T47D (cell line): ENCODE results near the gene AMER2.
"Not testable (repeated sequence)": the region's sequence is repeated elsewhere in the genome, so short reads cannot be mapped to it uniquely, and the experiment has no call there.

Experiments
- DNase-seq, 2 experiments: peaks; one replicate each; pipeline versions ENCODE4 v3.0.0 to v3.0.0-alpha.2; 2011 to 2012; ENCODE audit warnings: low read depth in 1 of 2, low spot score in 1 of 2
- JUND ChIP-seq: IDR thresholded peaks from 2 replicates; pipeline ENCODE4 v1.6.1; 2012; ENCODE audit warnings: low read depth
- in situ Hi-C: cut with HindIII; loops from 2 replicates; pipeline ENCODE4 v1.10.0; 2016; ENCODE audit warnings: low sequenced_read_pairs, low pct_unique_long_range_greater_than_20kb

Gene AMER2

GRCh38 chr13:25165663-25166062 lies 6.4 kb downstream of the AMER2 start:
- TF ChIP-seq JUND = no peak
- no peak for DNase-seq
- in situ Hi-C loops = no loop called here

DNA sequence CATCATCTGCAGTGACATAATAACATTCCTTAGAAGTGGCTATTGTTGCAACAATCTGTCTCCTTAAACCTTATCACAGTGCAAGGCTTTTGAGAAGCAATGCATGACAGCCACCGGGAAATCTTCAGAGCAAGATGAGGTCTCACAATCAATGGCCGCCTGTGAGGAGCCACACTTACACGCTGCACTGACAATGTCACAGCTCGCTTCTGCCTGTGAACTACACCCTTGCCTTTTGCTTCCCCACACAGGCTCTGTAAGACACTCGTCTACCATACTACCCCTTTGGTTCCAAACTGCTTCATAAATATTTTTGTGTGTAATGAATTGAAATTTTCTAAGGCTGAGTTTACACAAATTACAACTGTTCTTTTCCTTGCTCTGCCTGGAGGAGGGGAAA lies 6.9 kb downstream of the AMER2 start:
- in situ Hi-C loops, DNase-seq: not testable (repeated sequence)

GRCh38 chr13:25157681-25158080 lies 14.4 kb downstream of the AMER2 start:
- no peak for TF ChIP-seq JUND
- in situ Hi-C loops = no loop called here
- no peak for DNase-seq

GRCh38 chr13:25153736-25154135 lies 18.4 kb downstream of the AMER2 start:
- no peak for DNase-seq
- in situ Hi-C loops = no loop called here
- TF ChIP-seq JUND = no peak

DNA sequence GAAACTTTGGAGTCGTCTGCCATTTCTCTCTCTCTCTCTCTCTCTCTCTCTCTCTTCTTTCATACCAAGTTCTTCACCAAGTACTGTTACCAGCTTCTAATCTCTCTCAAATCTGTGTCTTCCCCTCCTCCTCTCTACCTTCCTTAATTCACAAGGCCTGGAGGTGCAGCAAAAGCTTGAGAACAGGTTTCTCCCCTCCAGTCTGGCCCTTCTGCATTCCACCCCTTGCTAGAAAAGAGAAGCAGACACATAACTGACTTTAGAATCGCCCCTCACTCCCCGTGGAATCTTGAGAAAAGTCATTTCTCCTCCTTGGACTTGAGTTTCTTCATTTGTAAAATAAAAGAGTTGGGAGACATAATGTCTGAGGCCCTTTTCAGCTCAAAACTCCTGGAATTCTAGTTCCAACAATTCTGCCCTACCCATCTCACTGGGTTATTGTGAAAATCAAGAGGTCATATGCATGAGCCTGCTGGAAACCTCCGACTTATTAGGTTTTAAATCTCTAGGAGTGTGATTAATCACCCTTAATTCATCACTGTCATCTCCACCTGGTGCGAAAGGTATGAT lies 20.4 kb downstream of the AMER2 start:
- DNase-seq = peak in 1 of 2 experiments; percentile 44
- in situ Hi-C loops = no loop called here
- TF ChIP-seq JUND = no peak

GRCh38 chr13:25149711-25150110 lies 22.4 kb downstream of the AMER2 start:
- in situ Hi-C loops = no loop called here
- TF ChIP-seq JUND = no peak
- no peak for DNase-seq

DNA sequence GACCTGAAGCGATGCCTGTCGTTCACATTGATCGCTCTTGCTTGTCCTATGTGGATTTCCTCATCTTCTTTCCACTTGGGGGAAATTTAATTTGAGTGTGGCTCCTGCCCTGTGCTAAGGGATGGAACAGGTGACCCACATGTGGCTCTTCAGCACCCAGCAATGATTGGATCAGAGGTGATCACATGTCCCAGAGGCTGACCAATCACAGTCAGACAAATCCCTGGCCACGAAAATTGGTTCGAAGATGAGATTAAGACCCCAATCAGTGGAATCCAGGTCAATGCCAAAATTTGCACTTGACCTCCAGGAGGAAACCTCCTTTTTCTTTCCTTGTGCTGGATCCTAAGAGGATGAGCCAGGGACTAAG lies 23.7 kb downstream of the AMER2 start:
- no peak for DNase-seq
- in situ Hi-C loops = no loop called here
- no peak for TF ChIP-seq JUND

DNA sequence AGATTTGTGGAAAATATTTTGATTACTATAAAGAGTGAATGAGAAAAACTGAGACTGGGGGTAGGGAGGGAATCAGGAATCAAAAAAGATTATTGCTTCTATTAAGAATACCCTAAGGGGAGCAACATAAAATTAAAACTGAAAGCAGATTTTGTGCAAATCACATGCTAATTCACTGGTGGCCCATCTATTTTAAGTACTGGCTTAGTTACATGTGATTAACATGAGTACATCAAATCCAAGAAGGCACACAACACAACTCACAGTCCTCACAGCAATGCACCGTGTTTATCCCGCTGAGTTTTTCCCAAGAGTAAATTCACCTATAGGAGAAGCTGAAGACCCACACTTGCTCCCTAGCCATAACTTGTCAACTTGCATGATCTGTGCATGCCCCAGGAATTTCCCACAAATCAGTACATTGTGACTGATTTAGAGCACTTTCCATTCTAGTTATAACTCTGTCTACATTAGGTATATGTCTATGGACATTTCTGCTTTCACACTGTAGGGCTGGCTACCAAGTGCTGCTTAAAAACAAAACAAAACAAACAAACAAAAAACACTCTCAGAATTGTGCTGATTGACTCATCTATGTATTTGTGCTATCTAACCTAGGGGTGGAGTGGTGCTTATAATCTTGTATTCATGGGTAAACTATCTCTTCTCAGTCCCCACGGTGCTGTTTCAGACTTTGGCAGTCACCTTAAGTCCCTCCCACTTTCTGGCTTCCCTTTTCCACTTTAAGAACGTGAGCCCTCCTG lies 24.3 kb downstream of the AMER2 start:
- DNase-seq = no peak
- no peak for TF ChIP-seq JUND
- in situ Hi-C loops = no loop called here

GRCh38 chr13:25143706-25144105 lies 28.4 kb downstream of the AMER2 start:
- no peak for TF ChIP-seq JUND
- no peak for DNase-seq
- in situ Hi-C loops = no loop called here

GRCh38 chr13:25141042-25141441 lies 31.0 kb downstream of the AMER2 start:
- no peak for TF ChIP-seq JUND

GRCh38 chr13:25137788-25138115 lies 34.3 kb downstream of the AMER2 start:
- no peak for TF ChIP-seq JUND
- no peak for DNase-seq
- in situ Hi-C loops = no loop called here

More at GRCh38 chr13:25141042-25141441, 31.0 kb downstream of the AMER2 start:
- in situ Hi-C loops = no loop called here
- no peak for DNase-seq

DNA sequence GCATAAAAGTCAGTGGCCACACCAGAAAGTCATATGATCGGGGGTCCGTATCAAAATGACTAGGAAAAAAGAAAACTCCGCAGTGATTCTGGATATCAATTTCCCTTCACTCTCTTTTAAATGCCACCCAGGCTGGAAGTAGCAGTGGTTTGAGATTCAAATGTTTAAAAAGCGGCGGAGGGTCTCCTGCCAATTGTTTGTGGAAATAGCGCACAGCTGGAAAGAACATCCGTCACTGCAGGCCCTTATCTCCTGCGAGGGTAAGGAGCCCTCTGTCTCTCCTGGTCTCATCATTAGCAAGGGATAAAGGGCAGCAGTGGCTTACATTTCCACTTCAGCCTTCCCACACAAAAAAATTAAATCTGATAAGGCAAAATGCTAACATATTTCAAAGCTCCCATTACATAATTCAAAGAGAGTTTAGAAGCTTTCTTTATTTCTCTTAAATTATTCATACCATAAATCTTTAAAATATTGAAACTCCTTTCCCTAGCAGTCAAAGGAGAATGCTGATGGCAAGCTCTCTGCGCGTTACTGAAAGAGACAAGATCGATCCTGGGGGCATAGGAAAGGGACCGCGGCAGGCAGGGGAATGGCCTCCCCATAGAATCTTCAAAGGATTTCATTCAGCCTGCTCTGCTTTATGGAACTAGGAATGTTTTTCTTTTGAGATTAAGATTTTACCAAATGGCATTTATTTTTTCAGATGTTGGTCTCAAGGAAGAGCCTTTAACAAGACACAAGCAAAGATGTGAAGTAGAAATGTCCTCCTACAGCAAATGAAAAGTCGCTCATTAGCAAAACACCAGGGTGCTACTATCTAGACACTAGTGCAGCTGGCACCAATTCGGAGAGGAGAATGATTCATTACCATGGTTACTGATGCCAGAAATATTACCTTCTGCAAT lies 35.0 kb downstream of the AMER2 start:
- in situ Hi-C loops = no loop called here
- no peak for DNase-seq
- TF ChIP-seq JUND = no peak

DNA sequence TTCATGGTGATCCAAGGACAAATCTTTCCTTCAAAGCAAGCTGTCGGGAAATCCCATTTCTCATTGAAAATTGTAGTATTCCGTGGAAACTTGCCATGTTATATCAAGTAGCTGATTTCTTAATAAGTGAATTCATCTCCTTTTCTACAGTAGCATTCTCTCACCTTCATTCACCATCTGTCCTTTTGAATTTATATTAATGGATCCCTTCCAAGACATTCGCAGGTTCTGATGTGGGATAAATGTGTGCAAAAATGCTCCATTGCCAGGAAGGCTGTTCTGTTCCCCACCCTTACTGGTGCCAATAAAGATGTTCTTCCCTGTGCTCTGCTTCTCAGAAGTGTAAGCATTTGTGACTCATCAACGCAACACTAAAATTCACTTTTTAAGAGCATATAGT lies 36.2 kb downstream of the AMER2 start:
- DNase-seq = no peak
- in situ Hi-C loops = no loop called here
- no peak for TF ChIP-seq JUND
